GM12878 (cell line): ENCODE data around the gene SOCS1.

Experiments used
- EP300 ChIP-seq, 2 experiments: fragments of 150-350 bp in 1 of 2; IDR thresholded peaks; 2 replicates each; pipeline ENCODE4 v1.6.1; 2011 to 2012; ENCODE audit warnings: low read depth in 2 of 2, low read length in 2 of 2, borderline replicate concordance in 1 of 2, improper control_type of control experiment in 1 of 2, inconsistent platforms in 1 of 2; ENCODE audit not compliant: control insufficient read depth in 1 of 2
- NRF1 ChIP-seq: conservative IDR thresholded peaks from 2 replicates; pipeline ENCODE4 v1.6.1; 2011; ENCODE audit warnings: mild to moderate bottlenecking, low read depth, low read length, improper control_type of control experiment
- POLR2A ChIP-seq: IDR thresholded peaks from 2 replicates; pipeline ENCODE4 v1.6.1; 2011; ENCODE audit warnings: low read depth, mild to moderate bottlenecking, low read length
- SMAD5 ChIP-seq: IDR thresholded peaks from 2 replicates; pipeline ENCODE4 v1.6.1; 2016; ENCODE audit warnings: antibody characterized with exemption, low read depth
- TCF7 ChIP-seq: IDR thresholded peaks from 2 replicates; pipeline ENCODE4 v1.6.1; 2014; ENCODE audit warnings: antibody characterized with exemption, borderline replicate concordance

GRCh38 chr16:11205065-11205699 lies 50.8 kb downstream of the SOCS1 start:
- TF ChIP-seq POLR2A (no peak), NRF1 (no peak), TCF7 (no peak), SMAD5 (no peak), EP300 (IDR thresholded peaks at IDR 0.05; ENCODE audit: borderline replicate concordance in 1 of 2, control insufficient read depth in 1 of 2, low read depth in 2 of 2, low read length in 2 of 2) (no peak)
